Measurements from ENCODE around the gene PODNL1. TPM values are rescaled to one million over a fixed set of nuclear protein-coding genes. Genes with fewer than 3 reads are reported as not detected.
A peak's percentile ranks its signal among the peaks of the same experiment; 100 is the strongest.

The PODNL1 gene
- total and polyA plus RNA-seq, 2 donors (not counting 1 experiment from before 2014, with no cell fraction given), result 2.1 to 6.9 TPM

DNA sequence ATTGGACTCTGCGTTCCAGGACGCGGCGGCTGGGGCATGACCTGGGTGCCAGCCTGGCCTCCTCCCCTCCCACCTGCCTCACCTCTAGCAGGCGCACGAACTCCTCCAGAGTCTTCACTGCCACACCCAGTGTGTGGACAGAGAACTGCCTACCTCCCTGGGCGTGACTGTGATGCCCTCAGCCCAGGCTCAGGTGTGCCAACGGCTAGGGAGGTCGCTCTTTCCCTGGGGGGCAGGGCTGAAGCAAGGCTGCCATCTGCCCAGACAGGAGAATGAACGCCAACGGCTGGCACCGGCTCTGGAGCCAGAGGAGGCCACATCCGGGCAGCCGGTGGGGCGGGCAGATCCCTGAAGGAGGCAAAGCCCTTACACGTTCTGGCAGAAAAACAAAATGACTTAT, 49.9 kb downstream of the PODNL1 start:
- no peak overlapping the region for H2AFZ ChIP-seq (ENCODE audit: low read length)
- TF ChIP-seq EZH2 (IDR thresholded peaks at IDR 0.05; ENCODE audit: low read length, missing control alignments) (no peak), CTCF (conservative IDR thresholded peaks at IDR 0.05 in 1 of 2, IDR thresholded peaks at IDR 0.05 in 1 of 2; ENCODE audit: low read depth in 1 of 2, low read length in 2 of 2) (no peak)

GRCh38 chr19:13887517-13887916, 50.7 kb downstream of the PODNL1 start:
- no peak overlapping the region for H3K4me2 ChIP-seq (ENCODE audit: extremely low read depth, insufficient read depth, low read length)

More for the DNA sequence above, 49.9 kb downstream of the PODNL1 start:
- Histone ChIP-seq H3K79me2 (ENCODE audit: control insufficient read depth, insufficient read depth, low read length) (no peaks in the 10 kb centered on the region), H3K9ac (ENCODE audit: insufficient read depth, low read length) (no peak overlapping the region), H3K4me2 (ENCODE audit: extremely low read depth, insufficient read depth, low read length) (no peak overlapping the region), H4K20me1 (ENCODE audit: control insufficient read depth, extremely low read depth, insufficient read depth, low read length) (no peaks in the 10 kb centered on the region), H3K27ac (ENCODE audit: insufficient read depth, low read length) (no peak overlapping the region), H3K4me3 (replicated peaks in 1 of 4; ENCODE audit: control extremely low read depth in 1 of 4, insufficient read depth in 1 of 4, low read depth in 3 of 4, low read length in 4 of 4) (no peak overlapping the region), H3K9me3 (ENCODE audit: control insufficient read depth, insufficient read depth, low read depth, low read length) (no peaks in the 10 kb centered on the region), H3K27me3 (ENCODE audit: control insufficient read depth, insufficient read depth, low read length) (peaks cover 2% of the 10 kb centered on the region), H3K4me1 (ENCODE audit: control insufficient read depth, extremely low read depth, insufficient read depth, low read length) (no peaks in the 10 kb centered on the region), H3K36me3 (ENCODE audit: control insufficient read depth, insufficient read depth, low read length) (no peaks in the 10 kb centered on the region)
- no peak for DNase-seq (ENCODE audit: low read depth in 2 of 2)

DNA sequence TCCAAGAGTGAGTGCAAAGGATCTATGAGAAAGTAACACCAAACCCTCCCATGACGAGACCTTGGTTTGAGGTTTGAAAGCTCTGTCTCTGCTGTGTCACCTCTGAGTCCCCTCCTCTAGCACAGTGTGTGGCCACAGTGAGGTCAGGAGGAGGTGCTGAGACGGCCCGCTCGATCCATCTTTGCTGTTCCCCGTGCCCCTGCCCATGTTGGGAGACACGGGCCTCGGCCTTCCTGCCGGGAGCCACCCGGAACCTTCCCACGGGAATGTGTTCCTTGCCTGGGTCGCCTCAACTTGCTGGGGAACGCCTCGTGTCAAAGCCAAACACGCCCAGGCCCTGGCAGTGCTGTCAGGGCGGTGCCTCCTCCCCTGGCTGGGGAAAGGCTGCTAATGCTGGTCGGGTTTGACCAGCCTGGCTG, 51.2 kb downstream of the PODNL1 start:
- DNase-seq (ENCODE audit: low read depth in 2 of 2), result no peak
- no peaks in the 10 kb centered on the region for H3K36me3 ChIP-seq (ENCODE audit: control insufficient read depth, insufficient read depth, low read length)
- H2AFZ ChIP-seq (ENCODE audit: low read length), result no peak overlapping the region
- no peaks in the 10 kb centered on the region for H3K4me1 ChIP-seq (ENCODE audit: control insufficient read depth, extremely low read depth, insufficient read depth, low read length)
- H3K79me2 ChIP-seq (ENCODE audit: control insufficient read depth, insufficient read depth, low read length), result no peaks in the 10 kb centered on the region
- no peaks in the 10 kb centered on the region for H3K9me3 ChIP-seq (ENCODE audit: control insufficient read depth, insufficient read depth, low read depth, low read length)
- H3K4me2 ChIP-seq (ENCODE audit: extremely low read depth, insufficient read depth, low read length), result no peak overlapping the region
- no peak overlapping the region for H3K27ac ChIP-seq (ENCODE audit: insufficient read depth, low read length)
- no peaks in the 10 kb centered on the region for H4K20me1 ChIP-seq (ENCODE audit: control insufficient read depth, extremely low read depth, insufficient read depth, low read length)
- peaks cover 2% of the 10 kb centered on the region for H3K27me3 ChIP-seq (ENCODE audit: control insufficient read depth, insufficient read depth, low read length)
- TF ChIP-seq CTCF (conservative IDR thresholded peaks at IDR 0.05 in 1 of 2, IDR thresholded peaks at IDR 0.05 in 1 of 2; ENCODE audit: low read depth in 1 of 2, low read length in 2 of 2) (no peak), EZH2 (IDR thresholded peaks at IDR 0.05; ENCODE audit: low read length, missing control alignments) (no peak)
- no peak overlapping the region for H3K4me3 ChIP-seq (replicated peaks in 1 of 4; ENCODE audit: control extremely low read depth in 1 of 4, insufficient read depth in 1 of 4, low read depth in 3 of 4, low read length in 4 of 4)
- H3K9ac ChIP-seq (ENCODE audit: insufficient read depth, low read length), result no peak overlapping the region

More at GRCh38 chr19:13887517-13887916, 50.7 kb downstream of the PODNL1 start:
- TF ChIP-seq CTCF (conservative IDR thresholded peaks at IDR 0.05 in 1 of 2, IDR thresholded peaks at IDR 0.05 in 1 of 2; ENCODE audit: low read depth in 1 of 2, low read length in 2 of 2), result no peak
- TF ChIP-seq EZH2 (IDR thresholded peaks at IDR 0.05; ENCODE audit: low read length, missing control alignments), result no peak
- H3K36me3 ChIP-seq (ENCODE audit: control insufficient read depth, insufficient read depth, low read length), result no peaks in the 10 kb centered on the region
- no peak overlapping the region for H3K27ac ChIP-seq (ENCODE audit: insufficient read depth, low read length)
- no peaks in the 10 kb centered on the region for H3K4me1 ChIP-seq (ENCODE audit: control insufficient read depth, extremely low read depth, insufficient read depth, low read length)
- H4K20me1 ChIP-seq (ENCODE audit: control insufficient read depth, extremely low read depth, insufficient read depth, low read length), result no peaks in the 10 kb centered on the region
- no peak overlapping the region for H2AFZ ChIP-seq (ENCODE audit: low read length)
- peak in 1 of 2 donors; percentile 36 for DNase-seq (ENCODE audit: low read depth in 2 of 2)
- peaks cover 2% of the 10 kb centered on the region for H3K27me3 ChIP-seq (ENCODE audit: control insufficient read depth, insufficient read depth, low read length)
- H3K9ac ChIP-seq (ENCODE audit: insufficient read depth, low read length), result no peak overlapping the region
- no peaks in the 10 kb centered on the region for H3K9me3 ChIP-seq (ENCODE audit: control insufficient read depth, insufficient read depth, low read depth, low read length)
- no peaks in the 10 kb centered on the region for H3K79me2 ChIP-seq (ENCODE audit: control insufficient read depth, insufficient read depth, low read length)
- H3K4me3 ChIP-seq (replicated peaks in 1 of 4; ENCODE audit: control extremely low read depth in 1 of 4, insufficient read depth in 1 of 4, low read depth in 3 of 4, low read length in 4 of 4), result no peak overlapping the region

Data from fibroblast of lung (primary cell).